GM12873 (cell line): Measurements from ENCODE around the gene AFF2.

Experiments used
- TF ChIP-seq, protein P1 (sequence below): IDR thresholded peaks from 2 replicates; pipeline ENCODE4 v1.5.1; 2012; ENCODE audit warnings: low read depth, mild to moderate bottlenecking, moderate library complexity, low read length, control low read depth; ENCODE audit not compliant: insufficient read depth; ENCODE audit errors: missing control alignments

Gene AFF2

GRCh38 chrX:148500423-148501385 lies at the start of gene AFF2:
Gene AFF2 (plus strand): TSS chrX:148500617. CDS start chrX:148501098, 481 bp downstream.
- TF ChIP-seq, protein P1, sequence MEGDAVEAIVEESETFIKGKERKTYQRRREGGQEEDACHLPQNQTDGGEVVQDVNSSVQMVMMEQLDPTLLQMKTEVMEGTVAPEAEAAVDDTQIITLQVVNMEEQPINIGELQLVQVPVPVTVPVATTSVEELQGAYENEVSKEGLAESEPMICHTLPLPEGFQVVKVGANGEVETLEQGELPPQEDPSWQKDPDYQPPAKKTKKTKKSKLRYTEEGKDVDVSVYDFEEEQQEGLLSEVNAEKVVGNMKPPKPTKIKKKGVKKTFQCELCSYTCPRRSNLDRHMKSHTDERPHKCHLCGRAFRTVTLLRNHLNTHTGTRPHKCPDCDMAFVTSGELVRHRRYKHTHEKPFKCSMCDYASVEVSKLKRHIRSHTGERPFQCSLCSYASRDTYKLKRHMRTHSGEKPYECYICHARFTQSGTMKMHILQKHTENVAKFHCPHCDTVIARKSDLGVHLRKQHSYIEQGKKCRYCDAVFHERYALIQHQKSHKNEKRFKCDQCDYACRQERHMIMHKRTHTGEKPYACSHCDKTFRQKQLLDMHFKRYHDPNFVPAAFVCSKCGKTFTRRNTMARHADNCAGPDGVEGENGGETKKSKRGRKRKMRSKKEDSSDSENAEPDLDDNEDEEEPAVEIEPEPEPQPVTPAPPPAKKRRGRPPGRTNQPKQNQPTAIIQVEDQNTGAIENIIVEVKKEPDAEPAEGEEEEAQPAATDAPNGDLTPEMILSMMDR = no peak

DNA sequence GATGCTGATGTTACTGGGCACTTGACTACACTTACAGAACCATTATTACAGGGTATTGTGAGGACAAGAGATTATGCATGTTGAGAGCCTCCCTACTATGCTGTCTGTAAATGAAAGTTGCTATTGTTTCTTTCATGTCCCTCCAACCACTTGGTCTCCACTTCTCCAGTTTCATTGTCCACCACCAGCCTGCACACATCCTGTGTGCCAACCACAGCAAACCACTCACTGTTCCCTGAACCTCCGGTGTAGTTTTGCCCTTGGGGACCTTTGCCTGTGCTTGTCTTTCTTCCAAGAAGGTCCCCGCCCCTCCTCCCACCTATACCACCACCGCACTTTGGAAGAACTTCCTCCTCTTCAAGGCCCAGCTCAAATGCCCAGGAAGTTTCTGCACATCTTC lies 43.1 kb upstream of the AFF2 start:
- TF ChIP-seq, protein P1 = no peak

DNA sequence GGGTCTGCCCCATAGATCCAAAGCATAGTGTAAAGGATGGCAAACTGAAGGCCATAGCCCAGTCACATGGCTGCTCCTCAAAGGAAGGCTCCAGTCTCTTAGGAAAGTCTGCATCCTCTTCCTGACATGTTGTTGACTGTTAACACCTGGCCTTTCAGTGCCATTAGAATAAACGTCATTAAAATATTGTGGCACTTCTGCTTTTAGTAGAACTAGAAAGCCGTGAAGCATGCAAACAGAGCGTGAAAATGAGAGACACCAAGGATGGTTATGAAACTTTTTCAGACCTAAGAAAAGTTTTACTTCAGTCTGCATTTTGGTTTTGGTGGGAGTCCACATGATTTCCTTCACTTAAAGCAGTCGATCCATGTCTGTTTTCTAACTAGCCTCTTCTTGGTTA lies 41.1 kb upstream of the AFF2 start:
- TF ChIP-seq, protein P1 = no peak

- TF ChIP-seq, protein P1 = no peak
Observed at GRCh38 chrX:148466292-148466691, 34.1 kb upstream of the AFF2 start.

DNA sequence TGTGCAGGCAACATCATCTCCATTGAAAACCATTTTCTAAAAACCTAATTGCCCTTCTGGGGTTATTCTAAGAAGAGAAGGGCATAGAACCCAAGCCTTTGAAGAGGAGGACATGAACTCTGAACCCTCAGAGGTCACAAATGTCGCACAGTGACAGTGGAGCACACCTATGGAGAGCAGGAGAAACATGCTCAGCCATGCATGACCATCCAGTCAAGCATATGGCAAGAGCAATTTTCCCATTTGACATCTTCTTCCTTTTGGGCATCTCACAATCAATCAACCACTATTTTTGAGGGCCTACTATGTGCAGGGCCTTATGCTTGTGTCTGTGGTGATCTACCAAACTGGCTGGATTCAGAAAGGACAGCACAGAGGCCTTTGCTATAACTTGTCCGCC lies 30.1 kb upstream of the AFF2 start:
- TF ChIP-seq, protein P1 = no peak

- TF ChIP-seq, protein P1 = no peak
Observed at GRCh38 chrX:148474030-148474429, 26.4 kb upstream of the AFF2 start.

GRCh38 chrX:148492057-148492456 lies 8.4 kb upstream of the AFF2 start:
- TF ChIP-seq, protein P1 = no peak
